Measurements from ENCODE around the gene HECW1. TPM values are rescaled to one million over a fixed set of nuclear protein-coding genes. Genes with fewer than 3 reads are reported as not detected.

The HECW1 gene
- total RNA-seq, 1 experiment from 2014 or later: 0.77 TPM

- intact Hi-C loops (cut with micrococcal nuclease; ENCODE audit: unreplicated experiment): no loop called here
- Histone ChIP-seq H3K4me1 (ENCODE audit: control insufficient read depth, insufficient read depth, low read length) (no peaks in the 10 kb centered on the region), H3K27ac (ENCODE audit: low read length) (no peak overlapping the region), H3K27me3 (ENCODE audit: control insufficient read depth, insufficient read depth, low read length) (peaks cover 9% of the 10 kb centered on the region), H3K36me3 (ENCODE audit: control insufficient read depth, insufficient read depth, low read length) (no peaks in the 10 kb centered on the region), H3K9me3 (ENCODE audit: control insufficient read depth, insufficient read depth, low read depth, low read length) (no peaks in the 10 kb centered on the region), H3K4me3 (ENCODE audit: low read depth in 2 of 2, low read length in 2 of 2) (no peak overlapping the region)
- CTCF ChIA-PET: interaction anchor here (0.9 kb wide), 1 partner anchor 16 kb away, joined by 3 read pairs; no protein-coding TSS in a partner anchor
- no peak for DNase-seq (ENCODE audit: low read depth, low spot score)
- POLR2A ChIA-PET: interaction anchor here (0.6 kb wide), 1 partner anchor 11 kb away, joined by 4 read pairs; no protein-coding TSS in a partner anchor
- TF ChIP-seq TCF7L2 (IDR thresholded peaks at IDR 0.05; ENCODE audit: low read depth, low read length) (no peak), SIN3A (IDR thresholded peaks at IDR 0.05; ENCODE audit: borderline replicate concordance, insufficient read depth, low read depth, low read length) (no peak), CTCF (IDR thresholded peaks at IDR 0.05) (no peak), REST (IDR thresholded peaks at IDR 0.05; ENCODE audit: insufficient read depth in 1 of 2, low read depth in 2 of 2, low read length in 1 of 2) (no peak), POLR2AphosphoS5 (IDR thresholded peaks at IDR 0.05; ENCODE audit: low read depth, low read length) (no peak)
- in situ Hi-C loops (cut with HindIII; ENCODE audit: low pct_unique_long_range_greater_than_20kb, low sequenced_read_pairs): no loop called here
- no TSS peak for BruUV-seq (replicated peaks)
- no peak for ATAC-seq
Measured at GRCh38 chr7:43124388-43124787, 11.9 kb downstream of the HECW1 start.

- in situ Hi-C loops (cut with HindIII; ENCODE audit: low pct_unique_long_range_greater_than_20kb, low sequenced_read_pairs): no loop called here
Measured at GRCh38 chr7:43130347-43130746, 17.9 kb downstream of the HECW1 start.

More at GRCh38 chr7:43130347-43130746, 17.9 kb downstream of the HECW1 start:
- intact Hi-C loops (cut with micrococcal nuclease; ENCODE audit: unreplicated experiment): no loop called here
- peaks cover 6% of the 10 kb centered on the region; the same call in 1 of the 2 replicates for H3K27me3 ChIP-seq (ENCODE audit: control insufficient read depth, insufficient read depth, low read length)
- no peaks in the 10 kb centered on the region for H3K4me1 ChIP-seq (ENCODE audit: control insufficient read depth, insufficient read depth, low read length)
- CTCF ChIA-PET: no interaction called here
- BruUV-seq (replicated peaks): no TSS peak
- H3K27ac ChIP-seq (ENCODE audit: low read length): no peak overlapping the region
- DNase-seq (ENCODE audit: low read depth, low spot score) (no peak), ATAC-seq (no peak)
- no peak overlapping the region for H3K4me3 ChIP-seq (ENCODE audit: low read depth in 2 of 2, low read length in 2 of 2)
- H3K36me3 ChIP-seq (ENCODE audit: control insufficient read depth, insufficient read depth, low read length): no peaks in the 10 kb centered on the region
- POLR2A ChIA-PET: no interaction called here
- no peaks in the 10 kb centered on the region for H3K9me3 ChIP-seq (ENCODE audit: control insufficient read depth, insufficient read depth, low read depth, low read length)
- TF ChIP-seq TCF7L2 (IDR thresholded peaks at IDR 0.05; ENCODE audit: low read depth, low read length) (no peak), POLR2AphosphoS5 (IDR thresholded peaks at IDR 0.05; ENCODE audit: low read depth, low read length) (no peak), SIN3A (IDR thresholded peaks at IDR 0.05; ENCODE audit: borderline replicate concordance, insufficient read depth, low read depth, low read length) (no peak), CTCF (IDR thresholded peaks at IDR 0.05) (no peak), REST (IDR thresholded peaks at IDR 0.05; ENCODE audit: insufficient read depth in 1 of 2, low read depth in 2 of 2, low read length in 1 of 2) (no peak)
